GM12864 (cell line): Measurements from ENCODE around the gene VPS72.

Experiments used
- DNase-seq: peaks from one replicate; pipeline ENCODE4 v3.0.0-alpha.2; 2011; ENCODE audit warnings: low read depth
- H3K4me3 ChIP-seq: 2 replicates; pipeline ENCODE4 v1.5.1; 2011; ENCODE audit warnings: mild to moderate bottlenecking, low read depth, low read length, control low read depth
- TF ChIP-seq, protein P1 (sequence below): IDR thresholded peaks from 2 replicates; pipeline ENCODE4 v1.5.1; 2011; ENCODE audit warnings: low read depth, mild to moderate bottlenecking, moderate library complexity, low read length, control low read depth, inconsistent platforms; ENCODE audit errors: missing control alignments

Gene VPS72

GRCh38 chr1:151176514-151177045 is 13.4 kb downstream of the VPS72 start:
- TF ChIP-seq, protein P1, sequence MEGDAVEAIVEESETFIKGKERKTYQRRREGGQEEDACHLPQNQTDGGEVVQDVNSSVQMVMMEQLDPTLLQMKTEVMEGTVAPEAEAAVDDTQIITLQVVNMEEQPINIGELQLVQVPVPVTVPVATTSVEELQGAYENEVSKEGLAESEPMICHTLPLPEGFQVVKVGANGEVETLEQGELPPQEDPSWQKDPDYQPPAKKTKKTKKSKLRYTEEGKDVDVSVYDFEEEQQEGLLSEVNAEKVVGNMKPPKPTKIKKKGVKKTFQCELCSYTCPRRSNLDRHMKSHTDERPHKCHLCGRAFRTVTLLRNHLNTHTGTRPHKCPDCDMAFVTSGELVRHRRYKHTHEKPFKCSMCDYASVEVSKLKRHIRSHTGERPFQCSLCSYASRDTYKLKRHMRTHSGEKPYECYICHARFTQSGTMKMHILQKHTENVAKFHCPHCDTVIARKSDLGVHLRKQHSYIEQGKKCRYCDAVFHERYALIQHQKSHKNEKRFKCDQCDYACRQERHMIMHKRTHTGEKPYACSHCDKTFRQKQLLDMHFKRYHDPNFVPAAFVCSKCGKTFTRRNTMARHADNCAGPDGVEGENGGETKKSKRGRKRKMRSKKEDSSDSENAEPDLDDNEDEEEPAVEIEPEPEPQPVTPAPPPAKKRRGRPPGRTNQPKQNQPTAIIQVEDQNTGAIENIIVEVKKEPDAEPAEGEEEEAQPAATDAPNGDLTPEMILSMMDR: no peak
- H3K4me3 ChIP-seq: no peak overlapping the region
- DNase-seq: no peak

DNA sequence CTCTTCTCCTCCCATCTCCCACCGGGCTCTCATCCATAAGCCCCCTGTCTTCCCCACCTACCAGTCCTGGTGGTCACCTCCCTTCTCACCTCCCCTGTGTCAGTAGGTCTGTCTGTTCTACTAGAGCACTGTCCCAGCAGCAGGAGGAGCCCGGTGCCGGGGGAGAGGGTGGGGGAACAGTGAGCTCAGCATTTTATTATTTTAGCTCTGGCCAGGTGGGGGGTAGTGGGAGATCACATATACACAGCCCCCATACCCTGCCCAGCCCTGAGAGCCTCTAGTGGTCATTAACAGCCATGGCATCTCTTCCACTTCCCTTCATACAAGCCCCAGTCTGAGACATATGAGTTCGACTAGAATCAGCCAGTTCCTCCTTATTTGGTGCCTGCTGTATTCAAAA is 14.1 kb downstream of the VPS72 start, which contains the start of gene TMOD4:
TMOD4 (minus strand) TSS at position 119 of the 400 bp plus-strand sequence. CDS start 1,106 bp downstream, outside the sequence.
- H3K4me3 ChIP-seq: no peak within 1 kb of the TSS
- DNase-seq: no peak
- TF ChIP-seq, protein P1: peak; percentile 63

GRCh38 chr1:151175041-151175741 is 14.8 kb downstream of the VPS72 start:
- no peak for DNase-seq
- H3K4me3 ChIP-seq: no peak overlapping the region
- TF ChIP-seq, protein P1: no peak

- H3K4me3 ChIP-seq: no peak overlapping the region
- no peak for DNase-seq
- TF ChIP-seq, protein P1: no peak
These were observed 18.8 kb downstream of the VPS72 start for GRCh38 chr1:151171190-151171589.

- H3K4me3 ChIP-seq: peak overlapping the region; percentile 79
- TF ChIP-seq, protein P1: no peak
- DNase-seq: no peak
These were observed 22.9 kb downstream of the VPS72 start for GRCh38 chr1:151167116-151167515.

DNA sequence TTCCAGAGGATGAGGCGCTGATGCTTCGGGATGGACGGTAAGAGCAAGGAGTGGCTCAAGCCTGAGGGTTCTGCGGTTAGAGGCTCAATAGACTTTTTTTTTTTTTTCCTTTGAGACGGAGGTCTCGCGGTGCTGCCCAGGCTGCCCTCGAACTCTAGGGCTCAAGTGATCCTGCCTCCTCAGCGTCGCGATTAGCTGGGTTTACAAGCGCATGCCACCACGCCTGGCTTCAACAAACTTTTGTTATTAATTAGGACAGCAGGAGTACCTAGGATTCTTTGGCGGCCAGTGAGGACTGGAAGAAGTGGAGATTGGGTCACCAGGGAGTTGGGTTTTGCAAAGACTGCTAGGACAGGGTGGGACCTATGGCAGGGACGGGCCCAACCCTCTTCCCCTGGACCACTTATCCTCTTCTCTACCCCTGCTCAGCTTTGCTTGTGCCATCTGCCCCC is 23.5 kb downstream of the VPS72 start:
- H3K4me3 ChIP-seq: peak overlapping the region; percentile 79
- no peak for DNase-seq
- TF ChIP-seq, protein P1: no peak
